Vagina (tissue), 2 donors: ENCODE results near the gene CHD9NB.

ENCODE experiments used
- CTCF ChIP-seq, 3 experiments: fragments of 450-650 bp in 2 of 3; fragments of 200-600 bp in 1 of 3; sonication (generic) in 1 of 3; IDR thresholded peaks; one replicate each; pipeline ENCODE4 v1.5.1; 2017 to 2019; ENCODE audit warnings: antibody characterized with exemption in 3 of 3, mild to moderate bottlenecking in 2 of 3, moderate library complexity in 2 of 3
- POLR2AphosphoS5 ChIP-seq, 2 donors: sonication (generic); formaldehyde crosslinking; IDR thresholded peaks; one replicate each; pipeline ENCODE4 v1.9.0; 2017; ENCODE audit warnings: antibody characterized with exemption in 2 of 2, mild to moderate bottlenecking in 2 of 2, low read depth in 1 of 2; ENCODE audit not compliant: insufficient read depth in 1 of 2

GRCh38 chr16:53052519-53053501 is at the start of gene CHD9NB:
- TF ChIP-seq CTCF (IDR thresholded peaks at IDR 0.05) (no peak), POLR2AphosphoS5 (IDR thresholded peaks at IDR 0.05; ENCODE audit: insufficient read depth in 1 of 2, low read depth in 1 of 2) (peak in 1 of 2 donors; percentile 84)
